Stimulated activated CD8-positive, alpha-beta memory T cell treated with anti-CD3 and anti-CD28 coated beads, Interleukin-4, amount 100 ng/mL, for 1 hour (primary cell): ENCODE data around the gene GTF3C5.
A peak's percentile ranks its signal among the peaks of the same experiment; 100 is the strongest.
"Not testable (repeated sequence)": the region's sequence is repeated elsewhere in the genome, so short reads cannot be mapped to it uniquely, and the experiment has no call there.

Source experiments
- DNase-seq, 2 donors: peaks; one replicate each; pipeline ENCODE4 v3.0.0-alpha.2; 2020; ENCODE audit warnings: low read depth in 2 of 2, low spot score in 1 of 2

GTF3C5 gene

GRCh38 chr9:133030317-133031129, at the start of gene GTF3C5:
TSS of gene GTF3C5 (plus strand) at chr9:133030997. CDS start at chr9:133031012, 15 bp downstream.
- DNase-seq: peak; percentile 76 to 82

GRCh38 chr9:132982458-132982857, 48.3 kb upstream of the GTF3C5 start:
- DNase-seq: no peak

GRCh38 chr9:132983491-132984201, 47.2 kb upstream of the GTF3C5 start:
- DNase-seq: no peak

GRCh38 chr9:132984202-132985070, 46.4 kb upstream of the GTF3C5 start:
- DNase-seq: no peak

- DNase-seq: no peak
Observed at GRCh38 chr9:132985071-132985350, 45.8 kb upstream of the GTF3C5 start.

GRCh38 chr9:132985489-132985888, 45.3 kb upstream of the GTF3C5 start:
- no peak for DNase-seq

- DNase-seq: no peak
Observed at GRCh38 chr9:132986114-132986513, 44.7 kb upstream of the GTF3C5 start.

GRCh38 chr9:132986640-132987620, 43.9 kb upstream of the GTF3C5 start:
- DNase-seq: no peak

GRCh38 chr9:132988244-132989013, 42.4 kb upstream of the GTF3C5 start:
- no peak for DNase-seq

- DNase-seq: no peak
Observed at GRCh38 chr9:132989014-132989310, 41.8 kb upstream of the GTF3C5 start.

GRCh38 chr9:132989414-132989996, 41.3 kb upstream of the GTF3C5 start:
- no peak for DNase-seq

GRCh38 chr9:132989998-132990557, 40.7 kb upstream of the GTF3C5 start:
- not testable (repeated sequence) for DNase-seq

GRCh38 chr9:132990781-132991180, 40.0 kb upstream of the GTF3C5 start:
- DNase-seq: no peak

GRCh38 chr9:132991351-132992300, 39.2 kb upstream of the GTF3C5 start:
- no peak for DNase-seq

GRCh38 chr9:132993511-132993939, 37.3 kb upstream of the GTF3C5 start:
- DNase-seq: no peak

GRCh38 chr9:132994410-132995120, 36.2 kb upstream of the GTF3C5 start:
- no peak for DNase-seq

GRCh38 chr9:132995121-132995420, 35.7 kb upstream of the GTF3C5 start:
- DNase-seq: no peak

GRCh38 chr9:132995879-132996278, 34.9 kb upstream of the GTF3C5 start:
- DNase-seq: no peak
